GM18870 (cell line): ENCODE data around the gene ATRNL1.
A peak's percentile ranks its signal among the peaks of the same experiment; 100 is the strongest.
"Not testable (repeated sequence)": the region's sequence is repeated elsewhere in the genome, so short reads cannot be mapped to it uniquely, and the experiment has no call there.

Source experiments
- ATAC-seq: cut with Tn5 transposase; IDR thresholded peaks from one replicate; pipeline ENCODE4 v1.9.1; 2021; ENCODE audit warnings: moderate library complexity; ENCODE audit not compliant: unreplicated experiment

ATRNL1 gene

GRCh38 chr10:115402699-115403098 lies 309.5 kb downstream of the ATRNL1 start:
- no peak for ATAC-seq

GRCh38 chr10:115405838-115406237 lies 312.7 kb downstream of the ATRNL1 start:
- ATAC-seq = not testable (repeated sequence)

GRCh38 chr10:115409347-115409746 lies 316.2 kb downstream of the ATRNL1 start:
- ATAC-seq = no peak

GRCh38 chr10:115417585-115418265 lies 324.6 kb downstream of the ATRNL1 start:
- peak; percentile 95 for ATAC-seq

DNA sequence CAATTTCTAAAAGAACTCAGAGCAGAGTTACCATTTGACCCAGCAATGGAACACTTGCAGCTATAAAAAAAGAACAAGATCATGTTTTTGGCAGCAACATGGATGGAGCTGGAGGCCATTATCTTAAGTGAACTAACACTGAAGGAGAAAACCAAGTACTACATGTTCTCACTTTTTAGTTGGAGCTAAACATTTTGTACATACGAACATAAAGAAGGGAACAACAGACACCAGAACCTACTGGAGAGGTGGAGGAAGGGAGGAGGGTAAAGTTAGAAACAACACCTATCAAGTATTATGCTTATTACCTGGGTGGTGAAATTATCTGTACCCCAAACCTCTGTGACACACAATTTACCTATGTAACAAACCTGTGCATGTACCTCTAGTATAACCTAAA lies 329.5 kb downstream of the ATRNL1 start:
- ATAC-seq = no peak

DNA sequence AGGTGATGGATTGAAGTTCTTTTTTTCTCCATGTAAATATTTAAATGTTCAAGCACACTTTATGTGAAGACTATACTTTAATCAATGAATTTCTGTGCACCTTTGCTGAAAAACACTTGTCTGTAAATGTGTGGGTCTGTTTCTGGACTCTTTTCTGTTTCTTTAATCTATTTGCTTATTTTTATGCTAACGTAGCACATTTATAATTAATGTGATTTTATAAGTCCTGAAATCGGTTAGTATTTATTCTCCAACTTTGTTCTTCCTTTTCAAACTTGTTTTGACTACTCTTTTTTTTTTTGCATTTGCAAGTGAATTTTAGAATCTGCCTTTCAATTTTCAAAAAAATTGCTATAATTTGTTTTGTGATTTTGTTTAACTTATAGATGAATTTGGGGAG lies 334.4 kb downstream of the ATRNL1 start:
- no peak for ATAC-seq

DNA sequence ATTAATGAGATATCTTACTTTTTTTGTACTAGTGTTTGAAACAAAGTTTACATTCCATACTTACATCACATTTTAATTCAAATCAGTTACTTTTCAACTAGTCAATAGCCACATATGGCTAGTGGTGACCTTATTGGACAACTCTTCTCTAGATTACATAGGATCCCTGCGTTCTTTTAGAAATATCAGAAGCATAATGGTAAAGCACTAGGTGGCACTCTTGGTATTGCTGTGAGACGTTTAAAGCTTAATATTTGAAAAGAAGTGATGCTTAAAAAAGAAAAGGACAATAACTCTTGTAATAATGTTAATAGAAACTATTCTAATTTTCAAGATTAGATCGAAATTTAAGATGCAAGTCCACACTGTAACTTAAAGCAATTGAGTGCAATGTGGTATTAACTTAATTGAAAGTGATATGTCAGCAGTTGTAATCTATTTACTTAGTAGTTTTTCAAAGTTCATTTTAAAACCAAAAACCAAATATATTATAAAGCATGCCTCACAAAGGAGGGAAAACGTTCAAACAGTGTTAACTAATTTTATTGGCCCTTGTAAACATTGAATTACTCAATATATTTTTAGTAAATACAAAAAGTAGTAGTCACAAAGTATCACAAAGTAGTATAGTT lies 339.1 kb downstream of the ATRNL1 start:
- ATAC-seq = no peak

DNA sequence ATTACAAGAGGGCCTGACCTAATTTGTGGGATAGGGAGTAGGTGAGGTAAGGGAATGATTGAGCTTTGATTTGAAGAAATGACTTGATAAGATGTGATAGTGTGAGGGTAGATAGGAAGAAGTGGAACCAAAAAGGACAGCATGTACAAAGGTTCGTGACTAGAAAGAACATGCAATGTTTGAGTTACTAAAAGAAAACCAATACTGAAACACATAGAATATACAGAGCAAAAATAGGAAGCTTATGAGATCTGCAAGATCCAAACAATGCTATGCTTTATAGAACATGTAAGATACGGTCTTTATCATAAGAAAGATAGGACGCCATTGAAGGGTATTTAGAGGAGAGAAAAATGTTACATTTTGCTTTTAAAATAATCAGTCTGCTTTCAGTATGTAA lies 343.8 kb downstream of the ATRNL1 start:
- ATAC-seq = no peak

- ATAC-seq = no peak
Measured at GRCh38 chr10:115441907-115442545, 348.9 kb downstream of the ATRNL1 start.

- no peak for ATAC-seq
Measured at GRCh38 chr10:115456812-115457211, 363.6 kb downstream of the ATRNL1 start.

GRCh38 chr10:115483294-115483693 lies 390.1 kb downstream of the ATRNL1 start:
- ATAC-seq = no peak

GRCh38 chr10:115491526-115492140 lies 398.5 kb downstream of the ATRNL1 start:
- no peak for ATAC-seq

DNA sequence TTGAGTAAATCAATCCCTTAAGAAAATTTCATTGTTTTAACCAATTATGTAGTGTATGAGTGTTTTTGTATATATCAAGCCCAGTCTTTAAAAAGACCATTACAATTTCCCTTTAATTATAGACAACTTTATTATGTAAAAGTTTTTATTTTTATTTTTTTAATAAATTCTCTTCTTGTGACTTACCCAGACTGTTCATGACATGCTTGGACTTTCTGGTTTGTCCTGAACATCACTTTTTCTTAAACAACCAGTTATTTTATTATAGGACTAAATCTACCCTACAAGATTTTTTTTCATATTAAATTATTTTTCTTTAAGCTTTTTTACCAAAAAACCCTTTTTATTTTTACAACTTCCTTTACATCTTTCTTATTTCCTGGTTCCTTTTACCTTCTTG lies 410.4 kb downstream of the ATRNL1 start:
- ATAC-seq = no peak

DNA sequence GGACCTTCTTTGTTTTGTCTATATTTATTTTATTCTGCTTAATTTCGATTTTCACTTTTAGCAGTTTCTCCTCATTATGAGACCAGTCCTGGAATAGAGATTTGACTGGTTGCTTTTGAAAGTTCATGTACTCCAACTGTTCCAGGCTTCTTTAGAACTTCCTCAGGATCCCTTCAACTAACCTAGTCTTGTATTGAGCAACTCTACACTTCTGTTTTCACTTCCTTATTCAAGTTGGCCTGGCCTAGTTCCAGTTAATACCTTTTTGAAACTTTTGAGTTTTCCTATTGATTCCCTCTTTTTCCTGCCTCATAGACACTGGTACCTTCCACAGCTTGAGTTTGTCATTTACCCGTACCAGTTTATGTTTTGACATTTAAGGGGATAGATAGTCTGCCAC lies 421.7 kb downstream of the ATRNL1 start:
- ATAC-seq = no peak

DNA sequence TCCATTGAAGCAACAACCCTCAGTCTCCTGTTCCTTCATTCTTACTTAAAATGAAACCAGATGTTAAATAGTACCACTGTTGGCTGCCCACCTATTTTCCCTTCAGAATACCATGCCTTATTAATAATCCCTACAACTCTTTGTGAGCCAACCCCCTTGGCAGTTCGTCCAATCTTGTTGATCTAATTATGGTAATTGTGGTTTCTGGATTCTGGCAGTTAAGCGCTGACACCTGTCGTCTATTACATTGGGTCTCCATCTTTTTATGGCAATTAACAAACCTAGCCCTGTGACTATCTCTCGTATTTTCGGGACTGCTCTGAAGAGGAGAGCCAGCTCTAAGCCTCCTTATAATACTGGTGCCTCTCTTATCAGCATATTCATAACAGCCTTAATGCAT lies 432.0 kb downstream of the ATRNL1 start:
- no peak for ATAC-seq

DNA sequence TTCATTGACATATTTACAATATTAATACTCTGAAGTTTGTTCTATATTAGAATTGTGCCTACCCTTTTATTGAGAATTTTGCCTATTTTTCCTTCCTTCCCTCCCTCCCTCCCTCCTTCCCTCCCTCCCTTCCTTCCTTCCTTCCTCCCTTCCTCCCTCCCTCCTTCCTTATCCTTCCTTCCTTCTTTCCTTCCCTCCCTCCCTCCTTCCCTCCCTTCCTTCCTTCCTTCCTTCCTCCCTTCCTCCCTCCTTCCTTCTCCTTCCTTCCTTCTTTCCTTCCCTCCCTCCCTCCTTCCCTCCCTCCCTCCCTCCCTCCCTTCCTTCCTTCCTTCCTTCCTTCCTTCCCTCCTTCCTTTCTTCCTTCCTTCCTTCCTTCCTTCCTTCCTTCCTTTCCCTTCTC lies 434.5 kb downstream of the ATRNL1 start:
- ATAC-seq = not testable (repeated sequence)

- ATAC-seq = not testable (repeated sequence)
Measured at GRCh38 chr10:115536401-115536800, 443.2 kb downstream of the ATRNL1 start.

- ATAC-seq = no peak
Measured at GRCh38 chr10:115539142-115539762, 446.1 kb downstream of the ATRNL1 start.

DNA sequence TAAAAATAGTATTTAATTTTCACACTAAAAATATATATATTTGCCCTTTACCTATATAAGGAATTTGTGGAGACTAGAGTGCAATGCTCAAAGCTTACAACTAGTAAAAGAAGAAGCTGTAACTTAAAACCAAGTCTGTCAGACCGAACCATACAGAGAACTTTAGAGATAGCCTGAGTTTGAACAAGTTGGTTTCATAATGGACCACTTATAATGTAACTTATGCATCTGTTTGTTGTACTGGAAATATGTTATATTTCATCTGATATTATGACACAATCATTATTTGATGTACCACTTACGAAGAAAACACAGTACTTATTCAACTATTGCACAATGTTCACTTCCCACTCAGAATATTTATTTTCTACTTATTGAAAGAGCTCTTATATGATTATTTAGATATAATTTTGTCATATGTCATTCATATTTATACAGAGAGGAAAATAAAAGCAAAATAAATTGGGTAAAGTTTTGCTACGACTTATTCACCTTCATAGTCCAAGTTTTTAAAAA lies 462.8 kb downstream of the ATRNL1 start:
- ATAC-seq = no peak

GRCh38 chr10:115558252-115558651 lies 465.1 kb downstream of the ATRNL1 start:
- no peak for ATAC-seq

DNA sequence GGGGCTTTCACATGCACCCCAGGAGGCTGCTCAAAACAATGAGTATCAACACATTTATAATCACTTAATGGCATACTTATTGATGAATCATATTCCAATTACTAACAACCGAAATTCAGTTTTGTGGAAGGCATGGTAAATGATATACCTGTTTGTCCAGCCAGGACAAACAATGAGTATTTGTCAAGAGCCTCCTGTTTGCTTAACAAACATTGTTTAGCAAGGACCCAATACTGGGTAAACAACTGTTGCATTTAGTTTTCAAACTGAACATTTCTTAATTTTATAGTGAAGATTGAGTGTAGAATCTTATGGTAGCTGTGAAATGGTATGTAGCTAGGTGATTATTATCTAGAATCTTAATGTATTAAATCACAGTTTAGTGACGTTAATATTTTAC lies 473.7 kb downstream of the ATRNL1 start:
- no peak for ATAC-seq
